ENCODE results near the gene GON4L. TPM values are rescaled to one million over a fixed set of nuclear protein-coding genes. Genes with fewer than 3 reads are reported as not detected.

GON4L gene
- total RNA-seq, 1 experiment from 2014 or later: 67.1 TPM

- no peak for TF ChIP-seq CTCF (IDR thresholded peaks at IDR 0.05; ENCODE audit: unreplicated experiment)
- intact Hi-C loops (cut with micrococcal nuclease; ENCODE audit: unreplicated experiment): no loop called here
- Mint-ChIP-seq H3K9me3 (ENCODE audit: low read depth, unreplicated experiment) (no peaks in the 10 kb centered on the region), H3K36me3 (ENCODE audit: insufficient read depth, unreplicated experiment) (peaks cover 6% of the 10 kb centered on the region), H3K4me3 (ENCODE audit: low read depth, unreplicated experiment) (no peak overlapping the region), H3K4me1 (ENCODE audit: low read depth, unreplicated experiment) (no peaks in the 10 kb centered on the region), H3K27me3 (ENCODE audit: unreplicated experiment) (no peaks in the 10 kb centered on the region), H3K27ac (ENCODE audit: unreplicated experiment) (no peak overlapping the region)
- CTCF ChIA-PET: no interaction called here
- DNase-seq: no peak
- no TSS peak for BruUV-seq (replicated peaks)
Observed at GRCh38 chr1:155834296-155834926, 22.6 kb downstream of the GON4L start.

GRCh38 chr1:155833665-155834295, 23.2 kb downstream of the GON4L start:
- H3K27ac Mint-ChIP-seq (ENCODE audit: unreplicated experiment): no peak overlapping the region
- intact Hi-C loops (cut with micrococcal nuclease; ENCODE audit: unreplicated experiment): no loop called here
- CTCF ChIA-PET: interaction anchor here (0.6 kb wide), 1 partner anchor 27 kb away, joined by 8 read pairs; no protein-coding TSS in a partner anchor
- no peak overlapping the region for H3K4me3 Mint-ChIP-seq (ENCODE audit: low read depth, unreplicated experiment)
- no peak for TF ChIP-seq CTCF (IDR thresholded peaks at IDR 0.05; ENCODE audit: unreplicated experiment)
- H3K27me3 Mint-ChIP-seq (ENCODE audit: unreplicated experiment): no peaks in the 10 kb centered on the region
- no peaks in the 10 kb centered on the region for H3K4me1 Mint-ChIP-seq (ENCODE audit: low read depth, unreplicated experiment)
- BruUV-seq (replicated peaks): no TSS peak
- H3K9me3 Mint-ChIP-seq (ENCODE audit: low read depth, unreplicated experiment): no peaks in the 10 kb centered on the region
- H3K36me3 Mint-ChIP-seq (ENCODE audit: insufficient read depth, unreplicated experiment): peaks cover 6% of the 10 kb centered on the region
- no peak for DNase-seq

GRCh38 chr1:155831279-155831976, 25.6 kb downstream of the GON4L start:
- Mint-ChIP-seq H3K27ac (ENCODE audit: unreplicated experiment) (no peak overlapping the region), H3K4me3 (ENCODE audit: low read depth, unreplicated experiment) (no peak overlapping the region), H3K4me1 (ENCODE audit: low read depth, unreplicated experiment) (no peaks in the 10 kb centered on the region), H3K9me3 (ENCODE audit: low read depth, unreplicated experiment) (no peaks in the 10 kb centered on the region), H3K36me3 (ENCODE audit: insufficient read depth, unreplicated experiment) (peaks cover 10% of the 10 kb centered on the region), H3K27me3 (ENCODE audit: unreplicated experiment) (no peaks in the 10 kb centered on the region)
- no TSS peak for BruUV-seq (replicated peaks)
- CTCF ChIA-PET: interaction anchor here (0.5 to 0.7 kb wide), 2 partner anchors 100 to 369 kb away, joined by 3 read pairs; no protein-coding TSS in a partner anchor
- TF ChIP-seq CTCF (IDR thresholded peaks at IDR 0.05; ENCODE audit: unreplicated experiment): no peak
- no peak for DNase-seq
- intact Hi-C loops (cut with micrococcal nuclease; ENCODE audit: unreplicated experiment): no loop called here

GRCh38 chr1:155827450-155827849, 29.6 kb downstream of the GON4L start:
- intact Hi-C loops (cut with micrococcal nuclease; ENCODE audit: unreplicated experiment): no loop called here
- Mint-ChIP-seq H3K4me3 (ENCODE audit: low read depth, unreplicated experiment) (no peak overlapping the region), H3K9me3 (ENCODE audit: low read depth, unreplicated experiment) (no peaks in the 10 kb centered on the region), H3K36me3 (ENCODE audit: insufficient read depth, unreplicated experiment) (peaks cover 32% of the 10 kb centered on the region), H3K4me1 (ENCODE audit: low read depth, unreplicated experiment) (no peaks in the 10 kb centered on the region), H3K27me3 (ENCODE audit: unreplicated experiment) (no peaks in the 10 kb centered on the region), H3K27ac (ENCODE audit: unreplicated experiment) (no peak overlapping the region)
- CTCF ChIA-PET: no interaction called here
- TF ChIP-seq CTCF (IDR thresholded peaks at IDR 0.05; ENCODE audit: unreplicated experiment): no peak
- no peak for DNase-seq
- no TSS peak for BruUV-seq (replicated peaks)
